Fibroblast of skin of abdomen (primary cell): ENCODE measurements around the gene ZNF662. TPM values are rescaled to one million over a fixed set of nuclear protein-coding genes. Genes with fewer than 3 reads are reported as not detected.
"Not testable (repeated sequence)": the region's sequence is repeated elsewhere in the genome, so short reads cannot be mapped to it uniquely, and the experiment has no call there.

Experiments
- DNase-seq: peaks from one replicate; pipeline ENCODE4 v3.0.0-alpha.2; 2013
- polyA plus RNA-seq, 2 experiments: library from polyadenylated mRNA; unstranded; fragments of 120-200 nt; gene quantifications; one replicate each; pipeline ENCODE4 v1.2.1, GENCODE V29; 2013; ENCODE audit not compliant: insufficient read length in 2 of 2

ZNF662 gene
- polyA plus RNA-seq (2013, experiment 1 of 2; ENCODE audit: insufficient read length): 3.1 TPM
- 2.7 TPM for polyA plus RNA-seq (2013, experiment 2 of 2; ENCODE audit: insufficient read length)

DNA sequence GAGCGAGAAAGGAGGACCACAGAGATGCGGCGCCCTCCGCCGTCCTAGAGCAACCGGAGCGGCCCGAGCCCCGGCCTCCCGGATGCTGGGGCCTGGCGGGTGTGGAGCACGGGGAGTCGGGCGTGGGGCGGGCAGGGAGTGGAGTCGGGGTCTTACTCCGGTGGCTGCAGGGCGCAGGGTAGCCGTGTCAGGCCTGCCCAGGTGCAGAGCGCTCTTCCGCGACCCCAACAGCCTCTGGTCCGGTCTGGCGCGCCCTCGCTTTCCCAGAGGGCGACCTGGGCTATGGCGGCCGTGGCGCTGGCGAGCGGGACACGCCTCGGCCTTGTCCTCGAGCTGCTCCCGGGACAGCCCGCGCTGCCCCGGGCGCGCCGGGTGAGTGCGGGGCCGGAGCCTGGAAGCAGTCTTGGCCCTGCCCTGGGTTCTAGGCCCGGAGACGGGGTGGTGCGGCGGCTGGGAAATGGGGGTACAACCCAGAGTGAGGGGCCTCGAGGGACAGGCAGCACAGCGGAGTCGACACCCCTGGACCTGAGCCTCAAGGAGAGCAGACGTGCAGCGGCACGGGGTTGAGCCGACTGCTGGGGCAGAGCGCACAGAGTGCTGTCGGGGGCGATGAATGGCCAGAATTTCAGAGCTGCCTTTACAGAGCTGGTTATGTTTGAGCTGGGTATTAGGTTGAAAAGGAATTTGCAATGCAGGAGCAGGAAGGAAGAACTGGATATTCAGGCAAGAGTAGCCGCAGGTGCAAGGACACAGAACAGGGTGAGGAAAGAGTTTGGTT, at the start of gene ZNF662:
Gene ZNF662, plus strand, starts transcription at position 73 of the 778 bp plus-strand sequence. CDS start 1,973 bp downstream, outside the sequence.
- peak; percentile 37 for DNase-seq

DNA sequence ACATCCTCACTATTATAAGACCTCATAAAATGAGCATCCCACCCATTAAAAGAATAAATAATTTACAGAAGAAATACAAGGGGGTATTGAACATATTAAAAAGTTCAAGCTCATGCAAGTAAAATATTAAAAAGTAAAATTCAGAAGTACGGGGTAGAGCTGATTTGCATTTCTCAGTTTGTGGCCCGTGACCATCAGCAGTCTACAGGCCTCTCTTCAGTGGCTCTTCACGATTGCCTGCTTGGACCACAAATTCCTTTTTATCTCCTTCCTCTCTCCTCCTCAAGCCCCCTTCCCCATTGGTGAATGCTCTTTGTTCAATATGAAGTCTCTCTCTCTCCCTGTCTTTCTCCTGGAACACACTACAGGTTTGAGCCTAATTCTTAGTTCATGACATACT, 49.4 kb upstream of the ZNF662 start:
- DNase-seq: no peak

DNA sequence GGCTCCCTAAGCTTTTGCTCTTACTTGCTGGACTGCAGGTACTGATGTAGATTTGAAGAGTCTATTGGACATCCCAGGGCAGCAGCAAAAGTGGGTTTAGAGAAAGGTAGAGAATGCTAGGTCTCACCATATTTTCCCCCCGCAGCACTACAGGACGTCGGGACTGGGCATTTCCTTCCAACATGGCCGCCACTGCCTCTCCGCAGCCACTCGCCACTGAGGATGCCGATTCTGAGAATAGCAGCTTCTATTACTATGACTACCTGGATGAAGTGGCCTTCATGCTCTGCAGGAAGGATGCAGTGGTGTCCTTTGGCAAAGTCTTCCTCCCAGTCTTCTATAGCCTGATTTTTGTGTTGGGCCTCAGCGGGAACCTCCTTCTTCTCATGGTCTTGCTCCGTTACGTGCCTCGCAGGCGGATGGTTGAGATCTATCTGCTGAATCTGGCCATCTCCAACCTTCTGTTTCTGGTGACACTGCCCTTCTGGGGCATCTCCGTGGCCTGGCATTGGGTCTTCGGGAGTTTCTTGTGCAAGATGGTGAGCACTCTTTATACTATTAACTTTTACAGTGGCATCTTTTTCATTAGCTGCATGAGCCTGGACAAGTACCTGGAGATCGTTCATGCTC, 41.5 kb upstream of the ZNF662 start:
- no peak for DNase-seq

DNA sequence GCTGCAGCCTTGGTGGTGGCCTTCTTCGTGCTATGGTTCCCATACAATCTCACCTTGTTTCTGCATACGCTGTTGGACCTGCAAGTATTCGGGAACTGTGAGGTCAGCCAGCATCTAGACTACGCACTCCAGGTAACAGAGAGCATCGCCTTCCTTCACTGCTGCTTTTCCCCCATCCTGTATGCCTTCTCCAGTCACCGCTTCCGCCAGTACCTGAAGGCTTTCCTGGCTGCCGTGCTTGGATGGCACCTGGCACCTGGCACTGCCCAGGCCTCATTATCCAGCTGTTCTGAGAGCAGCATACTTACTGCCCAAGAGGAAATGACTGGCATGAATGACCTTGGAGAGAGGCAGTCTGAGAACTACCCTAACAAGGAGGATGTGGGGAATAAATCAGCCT, 40.7 kb upstream of the ZNF662 start:
- no peak for DNase-seq

DNA sequence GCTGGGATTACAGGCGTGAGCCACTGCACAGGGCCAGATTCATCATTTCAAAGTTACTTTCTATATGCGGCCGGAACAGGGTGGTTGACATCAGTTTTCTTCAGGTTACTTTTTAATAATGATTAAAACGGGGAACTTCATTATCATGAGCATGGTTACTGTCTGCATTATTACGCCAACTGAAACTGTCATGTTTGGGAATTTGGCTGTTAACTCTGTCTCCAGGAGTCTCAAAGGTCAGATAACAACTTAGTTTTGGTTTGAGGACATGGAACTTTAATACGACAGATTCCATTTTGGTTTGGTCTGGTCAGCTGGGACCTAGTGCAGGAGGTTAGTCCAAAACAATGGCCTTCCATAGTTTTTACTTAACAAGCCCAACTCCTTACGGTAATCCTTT, 38.8 kb upstream of the ZNF662 start:
- DNase-seq: no peak

DNA sequence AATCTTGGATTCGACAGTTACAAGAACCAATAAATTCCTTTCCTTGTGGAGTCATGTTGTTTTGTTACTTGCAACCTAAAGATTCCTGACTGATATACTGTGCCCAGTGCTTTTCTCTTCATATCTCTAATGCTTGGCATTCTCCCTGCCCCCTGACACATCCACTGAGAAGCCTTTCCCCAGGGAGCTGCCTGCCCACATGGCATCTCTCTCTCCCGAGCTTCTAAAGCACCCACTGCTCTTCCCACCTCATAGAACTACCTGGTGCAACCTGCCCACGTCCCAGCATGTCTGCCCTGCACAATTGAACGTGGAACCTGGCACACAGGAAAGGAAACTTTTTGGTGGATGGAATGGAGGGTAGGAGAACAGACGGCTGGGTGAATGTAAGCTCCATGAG, 37.1 kb upstream of the ZNF662 start:
- DNase-seq: no peak

DNA sequence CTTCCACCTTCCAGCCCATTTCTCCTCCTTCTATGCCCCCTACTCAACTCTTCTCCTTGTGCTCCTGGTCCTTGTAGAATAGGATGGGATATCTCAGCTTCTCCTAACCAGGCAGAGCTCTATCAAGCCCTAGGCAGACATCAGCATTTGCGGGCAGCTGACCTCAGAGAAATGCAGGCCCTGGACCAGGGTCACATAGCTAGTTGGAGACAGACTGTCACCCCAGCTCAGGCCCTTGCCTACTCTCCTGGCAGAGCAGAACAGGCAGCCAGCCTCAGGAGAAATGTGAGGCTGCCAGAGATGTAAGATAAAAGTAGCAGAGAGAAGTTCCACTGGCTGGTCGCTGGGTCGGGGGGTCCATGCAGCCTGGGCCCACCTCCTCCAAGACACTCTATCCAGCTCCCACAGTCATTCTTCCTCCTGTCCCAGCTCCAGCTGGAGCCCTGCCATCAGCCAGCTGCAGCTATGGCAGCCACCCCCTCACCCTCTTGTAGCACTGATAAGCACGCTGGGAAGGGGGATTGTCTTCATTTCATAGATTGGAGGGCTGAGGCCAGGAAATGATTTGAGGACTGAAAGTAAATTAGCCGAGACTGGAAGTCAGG, 34.2 kb upstream of the ZNF662 start:
- DNase-seq: no peak

DNA sequence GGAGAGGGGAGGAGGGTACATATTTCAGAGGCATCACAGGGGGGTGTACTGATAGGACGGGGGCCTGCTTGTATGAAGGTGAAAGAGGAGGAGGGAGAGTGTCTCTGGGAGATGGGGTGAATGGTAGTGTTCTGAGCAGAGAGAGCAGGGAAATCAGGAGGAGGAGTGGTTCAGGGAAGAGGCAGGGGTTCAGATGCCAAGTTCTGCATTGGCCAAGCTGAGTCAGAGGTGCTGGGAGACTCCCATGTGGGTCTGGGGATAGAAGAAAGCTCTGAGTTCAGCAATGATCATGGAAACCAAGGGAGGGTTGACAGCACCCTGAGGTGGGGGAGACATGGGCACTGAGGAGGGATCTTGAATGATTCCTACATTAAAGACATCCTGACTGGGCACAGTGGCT, 33.2 kb upstream of the ZNF662 start:
- no peak for DNase-seq

DNA sequence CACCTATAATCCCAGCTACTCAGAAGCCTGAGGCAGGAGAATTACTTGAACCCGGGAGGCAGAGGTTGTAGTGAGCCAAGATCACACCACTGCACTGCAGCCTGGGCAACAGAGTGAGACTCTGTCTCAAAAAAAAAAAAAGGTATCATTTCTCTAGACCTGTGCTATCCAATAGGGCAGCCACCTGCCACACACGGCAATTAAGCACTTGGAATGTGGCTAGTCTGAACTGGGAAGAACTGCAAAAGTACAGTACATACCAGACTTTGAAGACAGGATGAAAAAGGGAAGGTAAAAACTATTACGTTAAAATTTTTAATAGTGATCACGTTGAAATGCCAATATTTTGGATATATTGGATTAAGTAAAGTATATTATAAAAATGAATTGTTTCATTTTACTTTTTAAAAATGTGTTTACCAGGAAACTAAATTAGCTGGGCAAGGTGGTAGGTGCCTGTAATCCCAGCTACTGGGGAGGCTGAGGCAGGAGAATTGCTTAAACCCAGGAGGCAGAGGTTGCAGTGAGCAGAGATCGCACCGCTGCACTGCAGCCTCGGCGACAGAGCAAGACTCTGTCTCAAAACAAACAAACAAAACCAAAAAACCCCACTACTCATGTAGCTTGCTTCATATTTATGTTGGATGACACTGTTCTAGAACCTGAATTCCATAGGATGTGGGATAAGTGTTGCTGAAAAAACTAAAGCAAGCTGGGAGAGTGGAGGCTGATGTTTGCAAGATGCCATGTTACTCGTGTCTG, 32.5 kb upstream of the ZNF662 start:
- DNase-seq: no peak

DNA sequence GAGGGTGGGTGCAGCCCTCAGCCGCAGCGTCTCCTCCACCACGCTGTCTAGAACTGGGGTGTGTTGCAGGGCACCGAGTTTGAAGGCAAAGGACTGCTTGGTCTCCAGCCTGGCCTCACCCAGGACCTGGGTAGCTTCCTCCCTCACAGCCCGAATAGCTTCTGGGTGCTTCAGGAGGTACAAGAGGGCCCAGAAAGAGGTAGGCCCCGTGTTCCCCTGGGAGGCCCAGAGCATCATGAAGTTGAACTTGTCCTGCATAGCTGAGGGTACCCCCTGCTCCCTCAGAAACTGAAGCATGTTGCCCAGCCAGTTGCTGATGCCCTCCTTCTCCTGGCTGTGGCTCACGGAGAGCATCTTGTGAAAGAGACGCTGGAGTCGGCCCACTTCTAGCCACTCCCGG, 31.2 kb upstream of the ZNF662 start:
- DNase-seq: no peak

DNA sequence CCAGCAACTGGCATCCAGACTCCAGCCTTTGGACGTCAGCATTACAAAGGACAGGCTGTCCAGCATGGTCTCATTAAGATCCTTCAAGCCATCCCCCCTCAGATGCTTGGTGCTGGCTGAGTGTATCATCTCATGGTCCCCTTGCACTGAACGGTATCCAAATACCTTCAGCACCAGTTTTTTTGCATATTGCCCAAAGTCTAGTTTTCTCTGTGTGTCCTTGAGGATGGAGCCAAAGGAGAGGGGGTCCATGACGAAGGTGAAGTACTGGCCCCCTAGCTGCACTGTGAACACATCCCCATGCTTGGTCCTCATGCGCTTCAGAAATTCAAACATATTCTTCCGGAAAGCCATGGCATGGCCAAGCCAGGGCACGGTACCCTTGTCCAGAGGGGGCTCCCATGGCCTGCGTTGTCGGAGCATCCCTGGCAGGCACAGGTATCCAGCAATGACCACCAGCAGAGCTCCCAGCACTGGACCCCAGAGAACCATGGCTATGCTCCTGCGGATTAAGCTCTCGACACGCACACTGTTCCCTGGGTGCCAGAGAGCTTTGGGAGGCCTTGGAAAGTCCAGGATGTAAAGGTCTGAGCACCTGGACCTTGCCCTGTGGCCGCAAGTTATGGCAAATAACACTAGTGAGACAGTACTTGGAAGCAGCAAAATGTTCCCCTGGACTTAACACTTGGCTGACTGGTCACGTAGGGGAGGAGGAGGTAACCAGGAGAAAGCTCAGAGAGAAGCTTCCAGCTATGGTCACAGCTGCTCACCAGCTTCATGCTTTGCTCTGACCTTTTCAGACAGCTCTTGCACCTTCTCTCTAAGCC, 30.4 kb upstream of the ZNF662 start, which contains the start of gene CYP8B1:
Gene CYP8B1, minus strand, starts transcription at position 555 of the 827 bp plus-strand sequence. Its CDS starts 63 bp downstream, at position 492.
- DNase-seq: no peak

DNA sequence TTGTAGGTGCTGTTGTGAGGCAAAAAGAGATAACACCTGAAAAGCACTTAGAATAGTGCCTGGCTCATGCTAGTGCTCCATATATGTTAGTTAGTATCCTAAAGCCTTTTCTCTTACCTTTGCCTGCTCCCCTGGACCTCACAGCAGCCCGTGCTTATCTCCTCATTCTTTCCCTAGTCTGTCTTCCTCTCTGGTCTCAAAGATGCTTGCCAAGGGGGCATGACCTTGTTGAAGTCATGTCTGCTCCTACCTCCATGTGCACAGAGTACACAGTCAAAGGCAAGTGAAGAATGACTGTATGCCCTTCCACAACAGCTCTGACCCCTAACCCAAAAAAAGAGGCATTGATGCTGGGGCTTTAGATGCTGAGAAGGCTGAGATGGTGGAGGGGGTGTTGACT, 29.5 kb upstream of the ZNF662 start:
- DNase-seq: no peak

DNA sequence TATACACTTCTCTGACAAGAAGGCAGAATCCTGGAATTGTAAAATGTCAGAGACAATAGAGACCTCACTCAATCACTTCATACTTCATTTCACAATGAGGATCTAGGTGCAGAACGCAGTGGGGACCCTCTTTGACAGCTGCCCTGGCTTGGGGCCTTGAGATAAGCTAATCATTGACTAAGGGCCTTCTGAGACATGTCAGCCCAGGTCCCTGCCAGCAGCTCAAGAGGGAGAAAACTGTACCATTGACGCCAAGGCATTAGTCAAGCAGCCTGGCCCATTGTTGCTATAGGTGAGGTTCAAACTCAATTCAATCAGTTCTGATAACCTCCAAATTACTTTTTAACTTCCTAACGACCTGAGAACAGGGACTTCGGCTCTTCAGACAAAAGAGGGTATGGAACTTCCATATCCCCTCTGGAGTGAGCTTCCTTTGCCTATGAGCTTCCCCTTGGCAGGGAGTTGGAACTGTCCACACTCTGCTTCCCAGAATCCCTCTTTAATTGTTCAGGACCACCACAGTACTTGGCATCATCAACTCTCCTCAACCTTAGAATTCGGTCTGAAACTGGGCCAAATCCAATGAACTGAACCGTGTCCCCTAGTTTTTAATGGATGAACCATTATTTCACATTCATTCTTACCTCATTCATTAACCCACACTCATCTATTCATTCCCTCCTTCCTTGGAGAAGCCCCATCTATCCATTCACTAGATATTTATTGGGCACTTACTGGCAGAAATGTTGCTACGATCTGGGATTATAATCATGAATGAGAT, 28.8 kb upstream of the ZNF662 start:
- DNase-seq: no peak

DNA sequence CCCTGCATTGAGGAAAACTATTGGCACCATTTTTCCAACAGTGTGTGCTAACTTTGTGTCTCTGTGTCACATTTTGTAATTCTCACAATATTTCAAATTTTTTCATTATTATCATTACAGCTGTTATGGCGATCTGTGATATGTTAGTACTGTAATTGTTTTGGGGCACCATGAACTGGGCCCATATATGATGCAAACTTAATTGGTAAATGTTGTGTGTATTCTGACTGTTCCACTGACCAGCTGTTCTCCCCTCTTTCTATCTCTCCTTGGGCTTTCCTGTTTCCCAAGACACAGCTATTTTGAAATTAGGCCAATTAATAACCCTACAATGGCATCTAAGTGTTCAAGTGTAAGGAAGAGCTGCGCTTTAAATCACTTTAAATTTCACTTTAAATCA, 28.1 kb upstream of the ZNF662 start:
- DNase-seq: no peak

DNA sequence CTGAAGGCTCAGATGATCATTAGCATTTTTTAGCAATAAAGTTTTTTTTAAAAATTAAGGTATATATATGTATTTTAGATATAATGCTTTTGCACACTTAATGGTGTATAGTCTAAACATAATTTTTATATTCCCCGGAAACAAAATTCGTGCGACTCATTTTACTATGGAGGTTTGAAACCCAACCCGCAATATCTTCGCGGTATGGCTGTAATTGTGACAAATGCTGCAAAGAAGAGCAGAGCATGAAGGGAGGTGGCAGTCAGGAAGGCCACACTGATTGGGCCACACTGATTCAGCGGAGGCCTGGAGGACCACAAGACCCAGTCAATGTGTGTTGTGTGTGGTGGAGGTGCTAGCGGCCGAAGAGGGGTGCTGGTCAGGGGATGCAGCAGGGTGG, 25.8 kb upstream of the ZNF662 start:
- no peak for DNase-seq

DNA sequence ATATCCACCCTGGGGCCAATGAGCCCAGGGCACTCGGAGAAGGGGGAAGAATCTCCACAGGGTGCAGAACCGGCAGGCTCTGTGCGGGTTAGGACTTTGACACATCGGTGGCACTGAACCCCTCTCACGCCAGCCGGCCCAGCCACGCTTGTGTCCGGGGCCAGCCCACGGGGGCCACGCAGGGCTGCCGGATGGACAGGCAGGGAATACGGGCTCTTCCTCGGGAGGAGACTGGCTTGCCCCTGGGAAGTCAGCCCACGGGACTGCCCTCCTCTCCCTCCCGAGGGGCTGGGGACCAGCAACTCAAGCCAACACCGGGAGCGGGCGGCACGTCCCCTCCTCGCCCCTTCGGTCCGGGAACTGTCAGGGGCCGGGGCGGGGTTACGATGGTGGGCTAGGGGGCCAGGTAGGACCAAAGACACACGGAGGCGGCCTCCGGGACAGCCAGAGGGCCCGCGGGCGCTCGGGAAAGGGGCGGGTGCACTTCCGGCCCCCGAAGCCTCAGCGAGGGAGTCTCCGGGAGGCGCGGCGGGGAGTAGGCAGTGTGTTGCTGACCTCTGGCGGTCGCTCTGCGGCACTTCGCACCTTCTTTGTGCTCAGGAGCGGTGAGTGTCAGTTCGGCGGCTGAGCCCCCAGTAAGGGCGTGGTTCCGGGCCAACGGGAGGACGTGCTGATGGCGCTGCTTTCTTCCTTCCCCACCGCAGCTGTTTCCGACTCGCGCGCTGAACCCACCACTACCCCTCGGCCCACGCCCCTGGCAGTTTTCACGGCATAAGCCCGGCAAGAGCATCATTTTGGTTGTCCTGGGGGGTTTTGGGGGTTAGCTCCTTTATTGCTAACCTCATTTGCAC, 25.1 kb upstream of the ZNF662 start:
- peak; percentile 82 for DNase-seq

DNA sequence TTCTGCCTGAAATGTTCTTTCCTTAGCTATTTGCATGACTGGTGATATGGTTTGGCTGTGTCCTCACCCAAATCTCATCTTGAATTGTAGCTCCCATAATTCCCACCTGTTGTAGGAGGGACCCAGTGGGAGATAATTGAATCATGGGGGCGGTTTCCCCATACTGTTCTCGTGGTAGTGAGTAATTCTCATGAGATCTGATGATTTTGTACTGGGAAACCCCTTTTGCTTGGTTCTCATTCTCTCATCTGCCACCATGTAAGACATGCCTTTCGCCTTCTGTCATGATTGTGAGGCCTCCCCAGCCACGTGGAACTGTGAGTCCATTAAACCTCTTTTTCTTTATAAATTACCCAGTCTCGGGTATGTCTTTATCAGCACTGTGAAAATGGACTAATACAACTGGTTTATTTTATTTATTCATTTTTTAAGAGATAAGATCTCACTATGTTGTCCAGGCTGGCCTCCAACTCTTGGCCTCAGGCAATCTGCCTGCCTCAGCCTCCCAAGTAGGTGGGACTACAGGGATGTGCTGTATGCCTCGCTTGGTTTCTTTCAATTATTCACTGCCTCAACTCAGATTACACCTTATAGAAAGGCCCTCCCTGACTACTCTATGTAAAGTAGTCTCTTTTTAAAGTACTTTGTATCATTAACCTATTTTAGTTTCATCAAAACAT, 22.6 kb upstream of the ZNF662 start:
- DNase-seq: not testable (repeated sequence)

DNA sequence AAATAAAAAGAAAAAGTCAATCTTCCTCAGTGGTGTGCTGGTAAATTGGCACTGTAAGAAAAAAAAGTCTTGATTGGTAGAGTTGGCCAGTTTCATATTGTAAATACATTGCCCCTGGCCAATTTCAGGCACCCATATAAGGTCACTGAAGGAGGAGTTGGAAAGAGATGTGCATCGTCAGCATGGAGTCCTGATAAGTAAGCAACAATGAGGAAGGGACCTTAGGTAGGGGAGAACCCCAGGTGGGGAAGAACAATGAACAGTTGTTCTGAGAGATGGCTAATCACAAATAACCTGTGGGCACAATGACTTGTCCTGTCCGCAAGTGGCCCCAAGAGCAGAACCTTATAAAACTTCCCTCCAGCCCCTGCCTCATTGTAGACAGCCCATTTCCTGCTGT, 21.6 kb upstream of the ZNF662 start:
- DNase-seq: no peak

DNA sequence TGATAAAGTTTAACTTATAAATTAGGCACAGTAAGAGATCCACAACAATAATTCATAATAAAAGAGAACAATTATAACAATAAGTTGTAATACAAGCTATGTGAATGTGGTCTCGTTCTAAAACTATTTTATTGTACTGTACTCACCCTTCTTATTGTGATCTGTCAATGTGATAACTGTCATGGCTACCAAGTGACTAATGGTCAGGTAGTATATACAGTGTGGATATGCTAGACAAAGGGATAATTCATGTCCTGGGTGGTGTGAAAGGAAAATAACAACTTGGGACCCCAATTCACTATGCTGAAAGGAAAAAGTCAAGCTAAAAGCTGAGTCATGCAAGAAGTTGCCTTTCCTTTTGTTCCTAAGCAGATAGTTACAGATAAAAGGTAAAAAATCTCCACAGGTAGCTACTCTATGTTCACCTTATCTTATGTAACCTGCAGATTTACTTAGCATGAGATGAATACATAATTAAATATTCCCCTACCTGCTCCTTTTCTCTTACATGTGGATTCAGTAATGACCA, 19.6 kb upstream of the ZNF662 start:
- no peak for DNase-seq
